ENCODE results near the gene ZMIZ1. TPM values are rescaled to one million over a fixed set of nuclear protein-coding genes. Genes with fewer than 3 reads are reported as not detected.

Gene ZMIZ1
- total and polyA plus RNA-seq, 2 experiments from 2014 or later, result 9.2 to 30.9 TPM

DNA sequence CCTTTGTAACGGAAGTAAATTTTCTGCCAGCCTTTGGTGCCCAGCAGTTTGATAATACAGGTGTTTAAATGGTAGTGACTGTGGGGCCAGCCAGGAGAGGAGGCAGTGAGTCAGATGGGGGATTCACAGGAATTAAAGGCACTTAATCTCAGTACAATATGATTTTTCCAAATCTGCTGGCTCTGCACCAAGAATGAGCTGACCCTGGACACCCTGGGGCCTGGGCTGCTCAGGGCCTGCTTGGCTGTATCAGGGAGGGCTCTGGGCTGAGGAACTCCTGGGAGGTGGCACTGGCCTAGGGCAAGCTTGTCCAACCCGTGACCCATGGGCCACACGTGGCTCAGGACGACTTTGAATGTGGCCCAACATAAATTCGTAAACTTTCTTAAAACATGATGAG, 104.1 kb downstream of the ZMIZ1 start (continued):
- TF ChIP-seq, protein P1, sequence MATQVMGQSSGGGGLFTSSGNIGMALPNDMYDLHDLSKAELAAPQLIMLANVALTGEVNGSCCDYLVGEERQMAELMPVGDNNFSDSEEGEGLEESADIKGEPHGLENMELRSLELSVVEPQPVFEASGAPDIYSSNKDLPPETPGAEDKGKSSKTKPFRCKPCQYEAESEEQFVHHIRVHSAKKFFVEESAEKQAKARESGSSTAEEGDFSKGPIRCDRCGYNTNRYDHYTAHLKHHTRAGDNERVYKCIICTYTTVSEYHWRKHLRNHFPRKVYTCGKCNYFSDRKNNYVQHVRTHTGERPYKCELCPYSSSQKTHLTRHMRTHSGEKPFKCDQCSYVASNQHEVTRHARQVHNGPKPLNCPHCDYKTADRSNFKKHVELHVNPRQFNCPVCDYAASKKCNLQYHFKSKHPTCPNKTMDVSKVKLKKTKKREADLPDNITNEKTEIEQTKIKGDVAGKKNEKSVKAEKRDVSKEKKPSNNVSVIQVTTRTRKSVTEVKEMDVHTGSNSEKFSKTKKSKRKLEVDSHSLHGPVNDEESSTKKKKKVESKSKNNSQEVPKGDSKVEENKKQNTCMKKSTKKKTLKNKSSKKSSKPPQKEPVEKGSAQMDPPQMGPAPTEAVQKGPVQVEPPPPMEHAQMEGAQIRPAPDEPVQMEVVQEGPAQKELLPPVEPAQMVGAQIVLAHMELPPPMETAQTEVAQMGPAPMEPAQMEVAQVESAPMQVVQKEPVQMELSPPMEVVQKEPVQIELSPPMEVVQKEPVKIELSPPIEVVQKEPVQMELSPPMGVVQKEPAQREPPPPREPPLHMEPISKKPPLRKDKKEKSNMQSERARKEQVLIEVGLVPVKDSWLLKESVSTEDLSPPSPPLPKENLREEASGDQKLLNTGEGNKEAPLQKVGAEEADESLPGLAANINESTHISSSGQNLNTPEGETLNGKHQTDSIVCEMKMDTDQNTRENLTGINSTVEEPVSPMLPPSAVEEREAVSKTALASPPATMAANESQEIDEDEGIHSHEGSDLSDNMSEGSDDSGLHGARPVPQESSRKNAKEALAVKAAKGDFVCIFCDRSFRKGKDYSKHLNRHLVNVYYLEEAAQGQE (IDR thresholded peaks at IDR 0.05; ENCODE audit: unreplicated experiment), result no peak
- TF ChIP-seq ZNF331 (CRISPR knock-in tag; IDR thresholded peaks at IDR 0.05; ENCODE audit: low read depth) (no peak), EZH2 (IDR thresholded peaks at IDR 0.05; ENCODE audit: low read depth, unreplicated experiment) (no peak), ZNF114 (CRISPR knock-in tag; IDR thresholded peaks at IDR 0.05) (no peak), NANOG (IDR thresholded peaks at IDR 0.05; ENCODE audit: borderline replicate concordance) (no peak), JUNB (IDR thresholded peaks at IDR 0.05; ENCODE audit: unreplicated experiment) (no peak), EZH2phosphoT487 (IDR thresholded peaks at IDR 0.05; ENCODE audit: unreplicated experiment) (no peak)
- TF ChIP-seq, protein P2, sequence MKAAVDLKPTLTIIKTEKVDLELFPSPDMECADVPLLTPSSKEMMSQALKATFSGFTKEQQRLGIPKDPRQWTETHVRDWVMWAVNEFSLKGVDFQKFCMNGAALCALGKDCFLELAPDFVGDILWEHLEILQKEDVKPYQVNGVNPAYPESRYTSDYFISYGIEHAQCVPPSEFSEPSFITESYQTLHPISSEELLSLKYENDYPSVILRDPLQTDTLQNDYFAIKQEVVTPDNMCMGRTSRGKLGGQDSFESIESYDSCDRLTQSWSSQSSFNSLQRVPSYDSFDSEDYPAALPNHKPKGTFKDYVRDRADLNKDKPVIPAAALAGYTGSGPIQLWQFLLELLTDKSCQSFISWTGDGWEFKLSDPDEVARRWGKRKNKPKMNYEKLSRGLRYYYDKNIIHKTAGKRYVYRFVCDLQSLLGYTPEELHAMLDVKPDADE (IDR thresholded peaks at IDR 0.05), result no peak

DNA sequence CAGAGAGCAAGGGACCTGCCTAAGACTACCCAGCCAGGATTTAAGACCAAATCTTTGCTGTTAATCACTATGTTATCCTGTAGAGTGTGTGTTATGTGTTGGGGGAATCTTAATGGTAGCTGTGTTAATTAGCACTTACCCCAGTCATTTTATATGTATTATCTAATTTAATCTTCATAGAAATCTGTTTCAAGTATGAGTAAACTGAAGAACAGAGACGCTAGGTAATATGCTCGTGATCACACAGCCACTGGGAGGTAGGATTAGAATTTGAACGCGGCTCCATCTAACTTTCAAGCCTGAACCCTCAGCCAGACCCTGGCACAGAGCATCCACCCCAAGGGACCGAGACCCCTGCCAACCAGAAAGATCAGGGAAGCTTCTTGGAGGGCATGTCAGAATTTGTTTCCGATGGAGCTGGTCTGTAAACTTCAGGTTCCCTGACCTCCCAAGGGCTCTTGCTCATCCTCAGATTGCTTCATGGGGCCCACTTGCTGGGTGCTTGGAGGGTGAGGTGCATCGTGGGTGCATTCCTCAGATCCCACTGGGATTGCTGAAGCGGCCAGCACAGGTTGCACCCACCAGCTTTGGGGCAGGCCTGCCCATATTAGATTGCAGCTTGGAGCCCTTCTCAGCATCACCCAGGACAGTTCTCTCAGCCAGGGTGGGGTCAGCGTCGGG, 105.0 kb downstream of the ZMIZ1 start:
- peaks cover 24% of the 10 kb centered on the region for H3K4me1 Mint-ChIP-seq
- H3K27me3 Mint-ChIP-seq (ENCODE audit: insufficient read depth, low read depth, poor library complexity), result peaks cover 2% of the 10 kb centered on the region
- no peaks in the 10 kb centered on the region for H3F3A ChIP-seq (replicated peaks; ENCODE audit: low read depth)
- no peaks in the 10 kb centered on the region for H3K36me3 Mint-ChIP-seq (ENCODE audit: low read depth)
- peaks cover 9% of the 10 kb centered on the region for H3K4me1 ChIP-seq (ENCODE audit: insufficient read depth)
- no peaks in the 10 kb centered on the region for H3K27me3 ChIP-seq (ENCODE audit: insufficient read depth)
- DNase-seq (ENCODE audit: low spot score), result no peak
- no peak overlapping the region for H3K4me3 ChIP-seq
- H3K36me3 ChIP-seq (ENCODE audit: insufficient read depth), result no peaks in the 10 kb centered on the region
- no peaks in the 10 kb centered on the region for H3K9me3 Mint-ChIP-seq
- H3K27ac Mint-ChIP-seq, result no peak overlapping the region; the same call in 1 of the 2 replicates
- no peak for ATAC-seq
- H3K4me2 ChIP-seq, result no peak overlapping the region
- no peak overlapping the region for H2AFZ ChIP-seq
- no peaks in the 10 kb centered on the region for H3K9me2 ChIP-seq (ENCODE audit: insufficient read depth)
- 0 out of 2 replicates have a peak, but pooled peaks cover 3% of the 10 kb centered on the region for H4K20me1 ChIP-seq (replicated peaks; ENCODE audit: insufficient read depth)
- no peaks in the 10 kb centered on the region for H3K79me2 ChIP-seq (replicated peaks; ENCODE audit: insufficient read depth)
- no peak overlapping the region for H3K27ac ChIP-seq (ENCODE audit: low read depth)
- H3K4me3 Mint-ChIP-seq, result no peak overlapping the region
- TF ChIP-seq NANOG (IDR thresholded peaks at IDR 0.05; ENCODE audit: borderline replicate concordance) (no peak), CREB1 (CRISPR knock-in tag; IDR thresholded peaks at IDR 0.05; ENCODE audit: low read depth) (no peak), JUNB (IDR thresholded peaks at IDR 0.05; ENCODE audit: unreplicated experiment) (no peak), STAT1 (IDR thresholded peaks at IDR 0.05; ENCODE audit: unreplicated experiment) (no peak), EZH2 (IDR thresholded peaks at IDR 0.05; ENCODE audit: low read depth, unreplicated experiment) (no peak)
- TF ChIP-seq, protein P1 (IDR thresholded peaks at IDR 0.05; ENCODE audit: unreplicated experiment), result no peak

All from GM23338 (cell line).